Stimulated activated naive CD4-positive, alpha-beta T cell (primary cell): ENCODE measurements around the gene KAT6B.
A peak's percentile ranks its signal among the peaks of the same experiment; 100 is the strongest.
"Not testable (repeated sequence)": the region's sequence is repeated elsewhere in the genome, so short reads cannot be mapped to it uniquely, and the experiment has no call there.

Source experiments
- DNase-seq, 6 experiments: peaks; one replicate each; lab custom pipeline; 2025; lab: John Stamatoyannopoulos, UW

The KAT6B gene

GRCh38 chr10:74859546-74859945 is 33.1 kb downstream of the KAT6B start:
- no peak for DNase-seq

GRCh38 chr10:74862625-74863024 is 36.2 kb downstream of the KAT6B start:
- no peak for DNase-seq

GRCh38 chr10:74863551-74863950 is 37.2 kb downstream of the KAT6B start:
- no peak for DNase-seq

- no peak for DNase-seq
Observed at GRCh38 chr10:74867351-74867750, 41.0 kb downstream of the KAT6B start.

GRCh38 chr10:74868392-74868977 is 42.1 kb downstream of the KAT6B start:
- DNase-seq, result no peak

GRCh38 chr10:74869635-74870034 is 43.2 kb downstream of the KAT6B start:
- DNase-seq, result no peak

- no peak for DNase-seq
Observed at GRCh38 chr10:74870191-74870590, 43.8 kb downstream of the KAT6B start.

- DNase-seq, result peak in 1 of 6 experiments; percentile 13
Observed at GRCh38 chr10:74871595-74872382, 45.4 kb downstream of the KAT6B start.

GRCh38 chr10:74873803-74874454 is 47.5 kb downstream of the KAT6B start:
- no peak for DNase-seq

- no peak for DNase-seq
Observed at GRCh38 chr10:74874649-74875048, 48.2 kb downstream of the KAT6B start.

GRCh38 chr10:74875068-74875467 is 48.7 kb downstream of the KAT6B start:
- no peak for DNase-seq

- no peak for DNase-seq
Observed at GRCh38 chr10:74875966-74876365, 49.6 kb downstream of the KAT6B start.

GRCh38 chr10:74877054-74877453 is 50.7 kb downstream of the KAT6B start:
- not testable (repeated sequence) for DNase-seq

GRCh38 chr10:74877898-74878297 is 51.5 kb downstream of the KAT6B start:
- DNase-seq, result no peak

GRCh38 chr10:74880041-74880440 is 53.6 kb downstream of the KAT6B start:
- no peak for DNase-seq

- no peak for DNase-seq
Observed at GRCh38 chr10:74881253-74881884, 55.0 kb downstream of the KAT6B start.

- no peak for DNase-seq
Observed at GRCh38 chr10:74882427-74882826, 56.0 kb downstream of the KAT6B start.

- DNase-seq, result no peak
Observed at GRCh38 chr10:74882831-74883230, 56.4 kb downstream of the KAT6B start.

GRCh38 chr10:74883428-74883827 is 57.0 kb downstream of the KAT6B start:
- no peak for DNase-seq

GRCh38 chr10:74887614-74888284 is 61.3 kb downstream of the KAT6B start:
- no peak for DNase-seq

- DNase-seq, result no peak
Observed at GRCh38 chr10:74888962-74889661, 62.7 kb downstream of the KAT6B start.

- DNase-seq, result no peak
Observed at GRCh38 chr10:74889662-74889998, 63.2 kb downstream of the KAT6B start.
